Prostate gland (tissue), 2 donors: ENCODE data around the gene POFUT1.

Experiments used
- POLR2A ChIP-seq: fragments of 450-650 bp; IDR thresholded peaks from one replicate; pipeline ENCODE4 v1.6.1; 2016; ENCODE audit warnings: antibody characterized with exemption, mild to moderate bottlenecking
- POLR2AphosphoS5 ChIP-seq: sonication (generic); formaldehyde crosslinking; IDR thresholded peaks from one replicate; pipeline ENCODE4 v1.6.1; 2017; ENCODE audit warnings: antibody characterized with exemption
- TF ChIP-seq, protein P1 (sequence below), 4 experiments: fragments of 200-600 bp in 2 of 4; fragments of 450-650 bp in 2 of 4; sonication (generic) in 2 of 4; IDR thresholded peaks; 1 replicate in 3 of 4; 2 replicates in 1 of 4; pipeline ENCODE4 v1.5.1; 2016 to 2019; ENCODE audit warnings: antibody characterized with exemption in 4 of 4, mild to moderate bottlenecking in 2 of 4, moderate library complexity in 2 of 4

DNA sequence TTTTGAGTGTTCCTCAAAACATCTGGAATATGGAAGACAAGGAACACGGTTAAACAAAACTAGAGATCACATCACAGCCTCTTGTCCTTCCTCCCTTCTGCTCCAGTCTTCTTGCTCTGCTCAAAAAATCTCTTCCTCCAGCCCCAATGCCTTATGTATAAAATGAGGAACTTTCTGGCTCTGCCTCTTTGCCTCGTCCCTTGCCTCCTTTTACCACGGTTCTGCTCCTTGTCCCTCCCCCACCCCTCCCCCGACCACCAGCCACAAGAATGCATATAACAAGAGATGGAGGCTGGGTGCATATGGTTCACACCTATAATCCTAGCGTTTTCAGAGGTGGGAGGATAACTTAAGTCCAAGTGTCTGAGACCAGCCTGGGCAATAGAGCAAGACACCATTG, 43.7 kb upstream of the POFUT1 start:
- TF ChIP-seq, protein P1, sequence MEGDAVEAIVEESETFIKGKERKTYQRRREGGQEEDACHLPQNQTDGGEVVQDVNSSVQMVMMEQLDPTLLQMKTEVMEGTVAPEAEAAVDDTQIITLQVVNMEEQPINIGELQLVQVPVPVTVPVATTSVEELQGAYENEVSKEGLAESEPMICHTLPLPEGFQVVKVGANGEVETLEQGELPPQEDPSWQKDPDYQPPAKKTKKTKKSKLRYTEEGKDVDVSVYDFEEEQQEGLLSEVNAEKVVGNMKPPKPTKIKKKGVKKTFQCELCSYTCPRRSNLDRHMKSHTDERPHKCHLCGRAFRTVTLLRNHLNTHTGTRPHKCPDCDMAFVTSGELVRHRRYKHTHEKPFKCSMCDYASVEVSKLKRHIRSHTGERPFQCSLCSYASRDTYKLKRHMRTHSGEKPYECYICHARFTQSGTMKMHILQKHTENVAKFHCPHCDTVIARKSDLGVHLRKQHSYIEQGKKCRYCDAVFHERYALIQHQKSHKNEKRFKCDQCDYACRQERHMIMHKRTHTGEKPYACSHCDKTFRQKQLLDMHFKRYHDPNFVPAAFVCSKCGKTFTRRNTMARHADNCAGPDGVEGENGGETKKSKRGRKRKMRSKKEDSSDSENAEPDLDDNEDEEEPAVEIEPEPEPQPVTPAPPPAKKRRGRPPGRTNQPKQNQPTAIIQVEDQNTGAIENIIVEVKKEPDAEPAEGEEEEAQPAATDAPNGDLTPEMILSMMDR (IDR thresholded peaks at IDR 0.05), result no peak
- TF ChIP-seq POLR2A (no peak), POLR2AphosphoS5 (no peak)
